ENCODE data around the gene ACTN1.

The ACTN1 gene

DNA sequence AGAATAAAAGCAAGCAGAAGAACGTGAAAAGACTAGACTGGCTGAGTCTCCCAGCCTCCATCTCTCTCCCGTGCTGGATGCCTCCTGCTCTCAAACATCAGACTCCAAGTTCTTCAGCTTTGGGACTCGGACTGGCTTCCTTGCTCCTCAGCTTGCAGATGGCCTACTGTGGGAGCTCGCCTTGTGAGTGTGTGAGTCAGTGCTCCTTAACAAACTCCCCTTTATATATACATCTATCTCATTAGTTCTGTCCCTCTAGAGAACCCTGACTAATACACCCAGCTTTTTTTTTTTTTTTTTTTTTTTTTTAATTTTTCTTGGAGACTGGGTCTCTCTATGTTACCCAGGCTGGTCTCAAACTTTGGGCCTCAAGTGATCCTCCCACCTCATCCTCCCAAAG lies 46.9 kb downstream of the ACTN1 start:
- TF ChIP-seq, protein P1, sequence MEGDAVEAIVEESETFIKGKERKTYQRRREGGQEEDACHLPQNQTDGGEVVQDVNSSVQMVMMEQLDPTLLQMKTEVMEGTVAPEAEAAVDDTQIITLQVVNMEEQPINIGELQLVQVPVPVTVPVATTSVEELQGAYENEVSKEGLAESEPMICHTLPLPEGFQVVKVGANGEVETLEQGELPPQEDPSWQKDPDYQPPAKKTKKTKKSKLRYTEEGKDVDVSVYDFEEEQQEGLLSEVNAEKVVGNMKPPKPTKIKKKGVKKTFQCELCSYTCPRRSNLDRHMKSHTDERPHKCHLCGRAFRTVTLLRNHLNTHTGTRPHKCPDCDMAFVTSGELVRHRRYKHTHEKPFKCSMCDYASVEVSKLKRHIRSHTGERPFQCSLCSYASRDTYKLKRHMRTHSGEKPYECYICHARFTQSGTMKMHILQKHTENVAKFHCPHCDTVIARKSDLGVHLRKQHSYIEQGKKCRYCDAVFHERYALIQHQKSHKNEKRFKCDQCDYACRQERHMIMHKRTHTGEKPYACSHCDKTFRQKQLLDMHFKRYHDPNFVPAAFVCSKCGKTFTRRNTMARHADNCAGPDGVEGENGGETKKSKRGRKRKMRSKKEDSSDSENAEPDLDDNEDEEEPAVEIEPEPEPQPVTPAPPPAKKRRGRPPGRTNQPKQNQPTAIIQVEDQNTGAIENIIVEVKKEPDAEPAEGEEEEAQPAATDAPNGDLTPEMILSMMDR (conservative IDR thresholded peaks at IDR 0.05) = no peak
- H3K27ac ChIP-seq = no peak overlapping the region

DNA sequence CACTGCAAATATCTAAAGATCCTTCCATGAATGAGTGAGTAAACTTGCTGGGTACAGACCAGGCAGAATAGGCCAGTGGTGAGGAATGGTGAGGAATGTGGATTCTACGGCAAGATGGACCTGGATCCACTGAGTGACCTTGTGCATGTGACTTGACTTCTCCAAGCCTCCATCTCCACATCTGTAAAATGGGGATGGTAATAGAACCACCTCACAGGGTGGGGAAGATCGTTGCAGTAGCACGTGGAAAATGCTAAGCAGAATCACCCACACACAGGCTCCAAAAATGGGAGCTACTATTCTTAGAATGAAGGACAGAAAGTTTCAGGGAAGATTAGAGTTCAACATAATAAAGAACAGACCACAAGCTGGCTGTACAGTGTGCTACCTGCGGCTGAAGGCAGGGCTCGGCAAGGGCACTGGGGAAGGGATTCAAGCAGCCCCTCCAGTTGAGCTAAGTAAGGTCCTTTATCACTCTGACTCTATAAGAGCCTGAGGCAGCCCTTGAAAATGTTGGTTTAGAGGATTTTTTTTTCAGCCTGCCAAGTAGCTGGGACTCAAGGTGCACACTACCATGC lies 47.5 kb downstream of the ACTN1 start:
- H3K27ac ChIP-seq = no peak overlapping the region
- TF ChIP-seq, protein P1 (conservative IDR thresholded peaks at IDR 0.05) = no peak

DNA sequence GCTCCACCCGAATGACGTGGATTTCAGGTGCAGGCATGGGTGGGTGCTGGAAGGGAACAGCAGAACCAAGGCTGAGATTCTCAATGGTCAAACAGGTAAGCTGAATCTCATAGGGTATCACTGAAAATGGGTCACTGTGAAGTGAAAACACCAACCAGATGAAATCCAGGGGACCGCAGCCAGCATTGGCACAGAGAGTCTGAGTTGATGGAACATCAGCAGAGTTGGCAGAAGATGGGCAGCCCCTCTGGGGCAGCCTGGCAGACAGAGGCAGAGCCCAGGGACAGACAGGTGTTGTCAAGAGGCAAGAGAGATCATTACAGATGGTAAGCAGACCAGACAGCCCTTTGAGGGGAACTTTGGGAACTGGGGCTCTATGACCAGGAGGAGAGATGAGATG lies 48.0 kb downstream of the ACTN1 start:
- H3K27ac ChIP-seq = no peak overlapping the region
- TF ChIP-seq, protein P1 (conservative IDR thresholded peaks at IDR 0.05) = no peak

DNA sequence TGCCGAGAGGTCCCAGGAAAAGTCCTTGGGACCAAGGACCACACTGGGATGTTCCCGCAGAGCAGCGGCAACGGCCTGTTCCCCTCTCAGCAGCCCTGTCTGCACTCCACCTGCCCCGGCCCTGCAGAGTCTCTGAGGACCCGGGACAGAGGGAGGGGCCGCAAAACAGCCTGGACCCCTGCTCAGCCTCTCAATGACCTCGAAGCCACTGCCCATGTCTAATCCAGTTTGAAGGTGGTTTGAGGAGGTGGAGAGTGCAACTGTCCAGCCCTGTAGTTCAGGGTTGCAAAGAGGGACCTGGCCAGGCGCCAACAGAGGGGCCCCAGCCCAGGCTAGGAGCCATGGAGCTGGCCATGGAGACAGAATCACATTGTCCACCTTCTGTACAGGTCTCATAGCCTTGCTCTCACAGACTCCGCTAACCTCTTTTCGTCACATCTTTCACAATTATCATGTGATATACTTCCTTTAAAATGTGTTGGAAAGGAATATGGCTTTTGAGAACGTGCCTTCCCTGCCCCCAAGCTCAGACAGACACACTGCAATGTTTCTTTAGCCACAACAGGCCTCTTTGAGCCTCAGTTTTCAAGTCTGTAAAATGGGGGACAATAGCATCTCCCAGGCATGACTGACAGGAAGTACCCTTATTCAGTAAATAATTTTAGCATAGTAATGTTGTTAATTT lies 49.3 kb downstream of the ACTN1 start:
- H3K27ac ChIP-seq = no peak overlapping the region
- TF ChIP-seq, protein P1 (conservative IDR thresholded peaks at IDR 0.05) = no peak

DNA sequence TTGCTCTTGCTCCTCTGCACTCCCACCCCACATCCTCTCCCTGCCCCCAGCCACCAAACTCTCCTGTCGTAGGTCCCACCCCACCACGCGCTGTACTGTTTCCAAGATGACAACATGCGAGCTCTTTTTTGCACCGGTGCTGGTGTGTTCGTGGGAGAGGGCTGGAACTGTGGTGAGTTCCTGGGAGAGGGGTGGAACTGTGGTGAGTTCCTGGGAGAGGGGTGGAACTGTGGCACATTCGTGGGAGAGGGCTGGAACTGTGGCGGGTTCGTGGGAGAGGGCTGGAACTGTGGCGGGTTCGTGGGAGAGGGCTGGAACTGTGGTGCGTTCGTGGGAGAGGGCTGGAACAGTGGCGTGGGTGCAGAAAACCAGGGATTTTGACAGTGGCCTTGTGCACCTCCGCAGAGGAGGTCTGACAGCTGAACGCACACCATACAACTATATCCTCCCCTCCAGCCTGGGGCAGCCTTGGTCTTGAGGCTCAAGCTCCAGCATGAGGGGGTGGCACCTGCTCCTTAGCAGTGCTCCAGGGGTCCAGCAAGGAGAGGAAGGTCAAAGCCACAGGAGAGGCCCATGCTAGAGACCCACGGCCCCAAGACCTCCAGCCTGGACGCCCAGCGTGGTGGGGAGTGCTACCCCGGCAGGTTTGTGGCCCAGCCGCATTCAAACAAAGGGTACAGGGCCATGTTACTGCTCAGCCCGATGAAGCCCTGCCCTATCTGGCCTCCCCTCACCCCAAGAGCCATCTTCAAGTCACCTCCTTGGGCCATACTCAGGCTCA lies 50.1 kb downstream of the ACTN1 start:
- TF ChIP-seq, protein P1 (conservative IDR thresholded peaks at IDR 0.05) = no peak
- H3K27ac ChIP-seq = no peak overlapping the region

DNA sequence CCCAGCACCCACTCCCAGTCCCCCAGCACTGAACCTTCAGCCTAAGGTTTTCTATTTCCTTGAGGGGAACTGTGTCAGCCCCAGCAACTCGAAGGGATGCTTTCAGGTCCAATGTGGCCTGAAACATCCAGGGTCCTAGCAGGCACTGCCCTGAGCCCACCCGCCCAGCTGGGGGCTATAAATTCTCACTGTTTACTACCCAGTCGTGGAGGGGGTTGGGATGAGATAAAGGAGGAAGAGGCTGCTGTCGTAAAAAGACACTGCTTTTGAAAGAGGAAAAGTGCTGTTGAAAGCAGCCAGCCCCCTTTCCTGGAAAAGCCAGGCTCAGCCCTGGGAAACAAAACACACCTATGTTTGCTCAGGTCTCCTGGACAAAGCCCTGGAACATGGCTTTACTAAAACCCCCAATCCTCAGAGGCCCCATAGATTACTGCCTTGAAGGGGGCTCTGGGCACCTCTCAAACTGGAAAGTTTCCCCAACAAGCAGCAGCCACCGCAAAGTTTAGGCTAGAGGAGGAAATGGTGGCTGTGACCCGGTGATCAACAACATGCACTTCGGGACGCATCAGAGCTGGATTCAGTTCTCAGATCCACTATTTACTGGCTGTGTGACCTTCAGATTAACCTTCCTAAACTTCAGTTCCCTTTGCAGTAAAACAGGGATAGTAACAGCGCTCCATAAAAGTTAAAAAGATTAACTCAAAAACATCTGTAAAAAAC lies 51.0 kb downstream of the ACTN1 start:
- H3K27ac ChIP-seq = no peak overlapping the region
- TF ChIP-seq, protein P1 (conservative IDR thresholded peaks at IDR 0.05) = no peak

DNA sequence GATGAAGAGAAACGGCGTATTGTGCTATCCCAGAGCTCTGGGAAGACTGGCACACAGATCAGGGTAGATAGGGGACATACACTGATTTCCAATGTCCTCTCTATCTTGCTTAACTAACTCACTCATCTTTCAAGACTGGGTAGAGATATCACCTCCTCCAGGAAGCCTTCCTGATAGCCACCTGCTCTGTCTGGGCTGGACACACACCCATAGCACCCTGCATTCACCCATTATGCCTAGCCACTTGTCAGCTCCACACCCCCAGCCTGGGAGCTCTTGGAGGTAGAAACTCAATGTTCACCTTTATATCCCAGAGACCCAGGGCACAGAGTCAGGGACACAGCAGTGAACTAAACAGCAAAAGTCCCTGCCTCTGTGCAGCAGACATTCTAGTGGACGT lies 52.0 kb downstream of the ACTN1 start:
- no peak overlapping the region for H3K27ac ChIP-seq
- TF ChIP-seq, protein P1 (conservative IDR thresholded peaks at IDR 0.05) = no peak

All from VCaP (cell line).